ENCODE results near the gene BLACAT1.

DNA sequence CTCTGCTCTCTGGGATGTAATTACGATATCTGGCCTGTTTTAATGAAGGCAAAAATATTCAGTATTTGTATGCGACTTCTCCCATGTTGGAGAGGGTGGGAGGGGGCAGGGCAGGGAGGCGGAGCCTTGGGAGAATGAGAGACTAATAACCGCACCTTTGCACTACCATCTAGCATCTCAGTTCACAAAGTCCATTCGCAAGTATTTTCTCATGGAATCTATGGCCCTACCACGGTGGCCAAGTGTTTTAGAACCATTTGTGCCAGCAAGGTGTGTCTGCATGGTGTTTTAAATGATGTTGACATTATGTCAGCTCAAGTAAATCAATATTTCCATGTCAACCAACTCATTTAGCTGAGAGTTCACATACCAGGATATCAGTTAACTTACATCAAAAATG is 14.3 kb upstream of the BLACAT1 start:
- TF ChIP-seq CEBPB (IDR thresholded peaks at IDR 0.05; ENCODE audit: borderline replicate concordance, low read depth, low read length) (no peak), HNRNPUL1 (IDR thresholded peaks at IDR 0.05; ENCODE audit: low read depth, low read length) (no peak)

Data from HepG2 (cell line).